ENCODE measurements around the gene DHRS12.

The DHRS12 gene

DNA sequence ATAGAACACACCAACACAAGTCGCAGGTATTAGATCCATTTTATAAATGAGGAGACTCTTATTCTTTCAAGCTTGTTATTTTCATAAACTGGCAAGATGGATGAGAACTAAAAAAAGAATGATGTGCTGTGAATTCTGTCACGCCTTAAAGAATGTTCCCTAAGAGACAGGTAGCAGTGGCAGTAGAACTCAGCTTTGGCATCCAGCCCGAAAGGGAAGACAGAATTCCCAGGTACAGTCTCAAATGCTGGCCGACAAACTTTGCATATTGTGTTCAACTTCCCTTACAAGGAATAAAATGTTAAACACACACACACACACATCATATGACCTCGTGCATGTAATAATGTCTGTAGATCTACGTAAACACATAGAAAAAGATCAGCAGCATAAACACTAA, 37.8 kb upstream of the DHRS12 start:
- Histone ChIP-seq H3K27ac (no peak overlapping the region), H3K36me3 (ENCODE audit: insufficient read depth, low read length) (no peaks in the 10 kb centered on the region), H3K4me3 (no peak overlapping the region), H3K9me3 (ENCODE audit: low read depth, low read length) (no peaks in the 10 kb centered on the region), H3K9ac (ENCODE audit: insufficient read length) (no peak overlapping the region)
- DNase-seq (ENCODE audit: low read depth, low spot score) = no peak
- TF ChIP-seq FOXP2 (optimal IDR thresholded peaks at IDR 0.05; ENCODE audit: control extremely low read depth, extremely low read length, insufficient read depth) = no peak

DNA sequence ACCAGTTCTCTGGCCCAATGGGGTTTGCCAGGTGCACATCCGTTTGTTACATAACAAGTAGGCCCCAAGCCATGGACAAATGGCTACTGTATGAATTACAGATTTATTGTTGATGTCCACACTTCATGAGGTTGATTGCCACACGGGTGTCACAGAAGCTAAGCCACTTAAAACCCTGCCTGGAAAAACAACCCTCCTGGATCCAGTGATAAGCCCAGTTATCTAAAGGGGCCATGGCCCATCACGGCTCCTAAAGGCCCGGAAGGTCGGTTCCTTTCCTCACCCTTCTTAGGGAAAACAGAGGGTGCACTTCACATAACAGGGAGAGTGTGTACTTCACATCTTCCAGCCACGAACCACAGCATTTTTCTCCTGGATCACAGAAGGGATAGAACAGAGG, 37.0 kb upstream of the DHRS12 start:
- H3K9me3 ChIP-seq (ENCODE audit: low read depth, low read length) = no peaks in the 10 kb centered on the region
- H3K4me3 ChIP-seq = no peak overlapping the region
- no peak overlapping the region for H3K9ac ChIP-seq (ENCODE audit: insufficient read length)
- no peak for DNase-seq (ENCODE audit: low read depth, low spot score)
- H3K36me3 ChIP-seq (ENCODE audit: insufficient read depth, low read length) = no peaks in the 10 kb centered on the region
- no peak for TF ChIP-seq POLR2AphosphoS5 (IDR thresholded peaks at IDR 0.05; ENCODE audit: borderline replicate concordance, low read depth, low read length)
- TF ChIP-seq FOXP2 (optimal IDR thresholded peaks at IDR 0.05; ENCODE audit: control extremely low read depth, extremely low read length, insufficient read depth) = no peak
- no peak for TF ChIP-seq EZH2 (IDR thresholded peaks at IDR 0.05)
- no peak overlapping the region for H3K27ac ChIP-seq

DNA sequence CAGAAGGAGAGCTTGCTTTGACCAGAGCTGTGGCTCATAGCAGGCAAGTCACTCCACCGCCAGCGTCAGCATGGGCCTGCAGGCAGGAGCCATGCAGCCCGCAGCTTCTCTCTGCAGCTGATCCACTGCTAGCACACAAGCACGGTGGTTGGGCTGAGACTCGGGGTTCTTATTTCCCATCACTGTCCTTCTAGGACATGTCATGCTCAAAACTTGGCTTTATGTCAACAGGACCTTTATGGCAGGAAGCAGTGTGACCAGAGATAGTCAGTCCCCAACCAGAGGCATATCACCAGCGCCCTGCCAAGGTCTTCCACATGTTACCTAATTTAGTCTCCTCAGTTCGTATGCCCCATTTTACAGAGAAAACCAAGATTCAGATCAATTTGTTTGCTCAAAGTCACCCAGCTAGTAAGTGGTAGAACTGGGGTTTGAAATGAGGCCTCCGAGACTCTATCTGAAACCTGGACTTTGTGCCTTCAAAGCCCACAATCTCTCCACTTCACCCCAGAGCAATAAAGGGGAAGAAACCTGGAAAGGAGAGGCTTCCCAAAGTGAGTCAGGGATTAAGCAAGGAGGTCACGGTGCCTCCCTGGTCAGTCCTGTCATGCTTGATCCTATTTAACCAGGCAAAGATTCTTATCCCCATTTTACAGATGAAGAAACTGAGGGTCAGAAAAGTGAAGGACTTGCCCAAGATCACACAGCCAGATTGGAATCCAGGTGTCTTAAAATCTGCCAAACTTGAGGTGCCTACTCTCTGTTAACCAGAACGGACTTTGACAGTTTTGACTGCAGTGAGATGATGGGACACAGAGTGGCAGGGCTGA, 36.0 kb upstream of the DHRS12 start:
- TF ChIP-seq FOXP2 (optimal IDR thresholded peaks at IDR 0.05; ENCODE audit: control extremely low read depth, extremely low read length, insufficient read depth) = no peak
- no peak for DNase-seq (ENCODE audit: low read depth, low spot score)
- no peak overlapping the region for H3K4me3 ChIP-seq

DNA sequence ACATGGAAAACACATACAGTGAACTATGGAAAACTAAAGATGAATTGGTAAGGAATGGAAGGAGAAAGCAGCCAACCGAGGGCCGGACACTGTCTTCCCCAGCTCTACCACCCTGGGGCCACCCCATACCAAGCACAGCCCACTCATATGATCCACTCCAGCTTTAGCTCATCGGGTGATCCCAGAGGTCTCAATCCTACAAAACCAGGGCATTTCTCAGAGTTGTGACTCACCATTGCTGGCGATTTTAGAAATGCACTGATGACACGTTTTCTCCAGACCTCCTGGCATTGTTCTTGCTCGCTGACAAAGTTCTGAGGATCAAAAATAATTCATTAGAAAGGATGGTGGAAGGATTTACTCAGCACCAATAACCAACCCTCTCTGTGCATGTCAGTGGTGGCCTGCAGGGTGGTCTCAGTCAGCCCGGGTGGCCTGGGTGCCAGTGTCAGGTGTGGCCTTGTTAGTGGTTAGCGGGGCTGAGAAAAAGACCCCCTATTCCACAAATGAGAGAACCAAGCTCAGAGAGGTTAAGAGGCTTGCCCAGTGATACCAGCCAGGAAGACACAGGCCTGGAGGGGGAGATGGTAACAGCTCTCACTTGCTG, 34.4 kb upstream of the DHRS12 start:
- no peak for TF ChIP-seq POLR2AphosphoS5 (IDR thresholded peaks at IDR 0.05; ENCODE audit: borderline replicate concordance, low read depth, low read length)
- TF ChIP-seq FOXP2 (optimal IDR thresholded peaks at IDR 0.05; ENCODE audit: control extremely low read depth, extremely low read length, insufficient read depth) = no peak
- no peak for TF ChIP-seq EZH2 (IDR thresholded peaks at IDR 0.05)
- H3K4me3 ChIP-seq = no peak overlapping the region
- no peaks in the 10 kb centered on the region for H3K9me3 ChIP-seq (ENCODE audit: low read depth, low read length)
- no peak for DNase-seq (ENCODE audit: low read depth, low spot score)
- H3K9ac ChIP-seq (ENCODE audit: insufficient read length) = no peak overlapping the region
- H3K36me3 ChIP-seq (ENCODE audit: insufficient read depth, low read length) = no peaks in the 10 kb centered on the region
- H3K27ac ChIP-seq = no peak overlapping the region

More for the DNA sequence above, 36.0 kb upstream of the DHRS12 start:
- no peaks in the 10 kb centered on the region for H3K9me3 ChIP-seq (ENCODE audit: low read depth, low read length)
- H3K27ac ChIP-seq = no peak overlapping the region
- no peaks in the 10 kb centered on the region for H3K36me3 ChIP-seq (ENCODE audit: insufficient read depth, low read length)
- H3K9ac ChIP-seq (ENCODE audit: insufficient read length) = no peak overlapping the region

DNA sequence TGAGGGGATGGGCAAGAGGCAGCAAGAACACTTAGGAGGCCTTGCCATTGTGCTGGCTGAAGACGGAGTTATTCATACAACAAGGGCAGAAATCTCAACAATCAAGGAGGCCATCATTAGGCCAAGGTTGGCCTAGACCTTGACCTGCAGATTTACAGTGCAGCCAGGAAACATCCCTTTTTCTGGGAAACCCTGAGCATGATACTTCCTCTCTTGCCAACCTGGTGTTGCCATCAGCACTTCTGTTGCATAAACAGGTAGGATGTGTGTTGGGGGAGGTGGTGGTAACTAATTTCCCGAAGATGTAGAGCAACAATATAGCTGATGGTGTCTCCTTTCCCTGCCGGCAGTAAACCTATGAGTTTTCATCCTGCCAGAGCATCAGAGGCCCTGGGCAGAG, 33.1 kb upstream of the DHRS12 start:
- Histone ChIP-seq H3K4me3 (no peak overlapping the region), H3K9ac (ENCODE audit: insufficient read length) (no peak overlapping the region), H3K36me3 (ENCODE audit: insufficient read depth, low read length) (no peaks in the 10 kb centered on the region), H3K27ac (no peak overlapping the region), H3K9me3 (ENCODE audit: low read depth, low read length) (no peaks in the 10 kb centered on the region)
- TF ChIP-seq POLR2AphosphoS5 (IDR thresholded peaks at IDR 0.05; ENCODE audit: borderline replicate concordance, low read depth, low read length) (no peak), EZH2 (IDR thresholded peaks at IDR 0.05) (no peak), FOXP2 (optimal IDR thresholded peaks at IDR 0.05; ENCODE audit: control extremely low read depth, extremely low read length, insufficient read depth) (no peak)
- no peak for DNase-seq (ENCODE audit: low read depth, low spot score)

DNA sequence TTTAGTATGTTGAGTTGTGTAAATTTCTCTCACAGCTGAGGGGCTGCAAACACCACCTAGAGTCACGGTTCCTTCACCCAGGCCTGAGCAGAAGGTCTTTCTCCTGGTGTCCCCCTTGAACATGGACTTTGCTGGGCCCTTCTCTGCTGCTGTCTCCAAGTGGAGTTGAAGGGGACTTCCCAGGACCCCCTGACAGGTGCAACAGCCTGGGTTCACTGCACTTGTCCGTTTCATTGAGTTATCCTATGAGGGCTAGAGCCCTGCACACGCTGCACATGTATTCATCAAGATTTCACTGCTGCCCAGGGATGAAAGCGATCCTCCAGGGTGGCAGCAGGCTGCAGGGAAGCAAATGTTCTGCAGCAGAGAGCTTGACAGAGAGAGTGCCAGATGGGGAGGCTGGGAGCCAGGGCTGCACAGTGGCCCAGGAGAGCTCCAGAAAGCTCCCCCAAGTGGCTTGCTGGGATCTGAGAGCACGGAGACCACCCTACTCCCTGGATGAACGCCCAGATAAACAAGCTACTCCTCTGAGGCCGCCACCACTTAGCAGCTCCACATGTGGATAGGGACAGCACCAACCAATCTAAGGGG, 30.7 kb upstream of the DHRS12 start:
- no peak overlapping the region for H3K27ac ChIP-seq
- no peak for TF ChIP-seq EZH2 (IDR thresholded peaks at IDR 0.05)
- no peak for TF ChIP-seq FOXP2 (optimal IDR thresholded peaks at IDR 0.05; ENCODE audit: control extremely low read depth, extremely low read length, insufficient read depth)
- no peak for TF ChIP-seq POLR2AphosphoS5 (IDR thresholded peaks at IDR 0.05; ENCODE audit: borderline replicate concordance, low read depth, low read length)
- H3K9ac ChIP-seq (ENCODE audit: insufficient read length) = no peak overlapping the region
- no peaks in the 10 kb centered on the region for H3K9me3 ChIP-seq (ENCODE audit: low read depth, low read length)
- H3K4me3 ChIP-seq = no peak overlapping the region
- DNase-seq (ENCODE audit: low read depth, low spot score) = no peak
- H3K36me3 ChIP-seq (ENCODE audit: insufficient read depth, low read length) = no peaks in the 10 kb centered on the region

DNA sequence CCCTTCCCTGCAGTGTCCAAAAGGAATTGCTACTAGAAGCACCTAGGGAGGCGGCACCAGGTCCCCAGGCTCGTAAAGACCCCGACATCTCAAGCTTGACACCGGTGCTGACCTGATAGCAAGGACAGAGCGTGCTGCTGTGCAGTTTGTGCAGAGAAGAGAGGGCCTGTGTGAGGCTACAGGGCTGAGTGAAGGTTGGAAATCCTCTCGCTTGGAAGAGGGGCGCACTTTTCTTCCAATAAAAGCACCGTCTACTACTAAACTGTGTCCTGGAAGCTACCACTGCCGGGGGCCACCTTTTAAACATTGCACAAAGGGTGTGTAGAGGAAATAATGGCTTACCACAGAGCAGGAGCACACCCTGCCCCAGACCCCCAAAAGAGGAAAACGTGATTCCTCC, 30.0 kb upstream of the DHRS12 start:
- TF ChIP-seq EZH2 (IDR thresholded peaks at IDR 0.05) (no peak), POLR2AphosphoS5 (IDR thresholded peaks at IDR 0.05; ENCODE audit: borderline replicate concordance, low read depth, low read length) (no peak), FOXP2 (optimal IDR thresholded peaks at IDR 0.05; ENCODE audit: control extremely low read depth, extremely low read length, insufficient read depth) (no peak)
- DNase-seq (ENCODE audit: low read depth, low spot score) = no peak
- Histone ChIP-seq H3K9ac (ENCODE audit: insufficient read length) (no peak overlapping the region), H3K4me3 (no peak overlapping the region), H3K27ac (no peak overlapping the region), H3K36me3 (ENCODE audit: insufficient read depth, low read length) (no peaks in the 10 kb centered on the region), H3K9me3 (ENCODE audit: low read depth, low read length) (no peaks in the 10 kb centered on the region)

DNA sequence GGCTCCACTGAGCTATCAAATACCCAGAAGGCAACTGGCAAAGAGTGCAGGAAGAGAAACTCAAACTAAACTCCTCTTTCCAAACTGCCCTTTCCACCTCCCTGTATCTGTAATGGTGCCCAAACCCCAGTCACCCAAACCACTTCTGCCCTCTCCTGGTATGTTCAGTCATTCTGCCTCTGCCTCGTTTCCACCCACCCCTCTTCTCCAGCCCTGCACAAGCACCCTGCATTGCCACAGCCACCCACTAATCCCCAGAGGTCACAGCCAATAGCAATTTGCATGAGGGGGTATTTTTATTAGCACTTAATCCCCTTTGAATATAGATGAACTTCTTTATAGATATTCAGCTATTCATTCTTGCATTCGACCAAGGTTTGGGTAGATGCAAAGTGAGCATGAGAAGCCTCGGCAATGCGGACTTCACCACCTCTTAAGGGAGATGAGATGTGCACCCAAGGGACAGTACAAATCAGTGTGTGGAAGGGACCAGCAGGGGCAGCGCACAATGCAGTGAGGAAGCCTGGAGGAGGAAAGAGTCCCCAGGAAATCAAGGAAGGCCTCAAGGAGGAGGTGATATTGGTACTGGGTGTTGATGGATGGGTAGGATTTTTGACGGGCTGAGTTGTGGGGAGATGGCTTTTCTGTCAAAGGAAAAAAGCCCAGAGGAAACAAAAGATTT, 28.6 kb upstream of the DHRS12 start:
- TF ChIP-seq POLR2AphosphoS5 (IDR thresholded peaks at IDR 0.05; ENCODE audit: borderline replicate concordance, low read depth, low read length) (no peak), EZH2 (IDR thresholded peaks at IDR 0.05) (no peak), FOXP2 (optimal IDR thresholded peaks at IDR 0.05; ENCODE audit: control extremely low read depth, extremely low read length, insufficient read depth) (no peak)
- no peak for DNase-seq (ENCODE audit: low read depth, low spot score)
- H3K9me3 ChIP-seq (ENCODE audit: low read depth, low read length) = no peaks in the 10 kb centered on the region
- no peak overlapping the region for H3K4me3 ChIP-seq
- no peak overlapping the region for H3K27ac ChIP-seq
- H3K9ac ChIP-seq (ENCODE audit: insufficient read length) = no peak overlapping the region
- no peaks in the 10 kb centered on the region for H3K36me3 ChIP-seq (ENCODE audit: insufficient read depth, low read length)

All from SK-N-MC (cell line).